ENCODE measurements around the gene UIMC1.

Gene UIMC1

GRCh38 chr5:176899946-176900779 lies 106.4 kb downstream of the UIMC1 start:
- Histone ChIP-seq H3K9me3 (ENCODE audit: control insufficient read depth in 2 of 2, low read length in 2 of 2) (no peaks in the 10 kb centered on the region), H3K27me3 (ENCODE audit: control insufficient read depth in 2 of 2, insufficient read depth in 2 of 2, low read length in 2 of 2) (no peaks in the 10 kb centered on the region), H3K4me3 (ENCODE audit: low read length in 2 of 2) (no peak overlapping the region), H3K4me1 (ENCODE audit: control insufficient read depth in 2 of 2, insufficient read depth in 2 of 2, low read length in 2 of 2) (no peaks in the 10 kb centered on the region), H3K36me3 (ENCODE audit: control insufficient read depth in 2 of 2, insufficient read depth in 2 of 2, low read length in 2 of 2) (peaks cover 15 to 25% of the 10 kb centered on the region in 2 donors), H3K27ac (ENCODE audit: low read depth in 2 of 2, low read length in 2 of 2) (no peak overlapping the region), H3K9ac (ENCODE audit: low read depth in 1 of 2, low read length in 2 of 2) (no peak overlapping the region)

DNA sequence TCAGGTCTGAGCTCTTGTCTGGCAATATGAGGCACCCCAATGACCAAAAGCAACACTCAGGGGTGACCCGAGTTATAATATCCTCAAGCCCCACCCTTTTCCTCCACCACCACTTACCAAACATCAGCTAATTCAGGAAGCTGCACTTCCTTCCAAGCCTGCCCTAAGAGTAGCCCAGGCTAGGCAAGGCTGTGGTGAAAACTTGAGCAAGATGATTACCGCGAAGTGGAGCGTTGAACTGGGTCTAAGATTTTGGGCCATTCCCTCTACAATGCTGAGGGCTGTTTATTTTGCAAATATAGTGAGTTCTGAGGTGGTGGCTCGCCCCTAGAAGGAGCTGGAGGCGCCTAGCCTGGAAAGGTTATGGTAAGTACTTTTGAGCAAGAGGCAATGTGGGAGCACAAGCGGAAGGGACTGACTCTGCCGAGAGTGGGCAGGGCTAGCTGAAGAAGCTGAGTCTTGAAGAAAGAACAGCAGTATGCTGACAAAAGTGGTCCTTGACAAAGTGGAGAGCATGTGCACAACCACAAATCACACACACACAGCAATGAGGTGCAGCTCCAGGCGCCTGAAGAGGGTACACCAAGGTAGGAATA lies 107.2 kb downstream of the UIMC1 start, which contains the start of gene HK3:
Gene HK3, minus strand, starts transcription at position 51 of the 596 bp plus-strand sequence. CDS start 3,187 bp downstream, outside the sequence.
- peaks cover 9 to 17% of the 10 kb centered on the region in 2 donors for H3K36me3 ChIP-seq (ENCODE audit: control insufficient read depth in 2 of 2, insufficient read depth in 2 of 2, low read length in 2 of 2)
- no peaks in the 10 kb centered on the region for H3K4me1 ChIP-seq (ENCODE audit: control insufficient read depth in 2 of 2, insufficient read depth in 2 of 2, low read length in 2 of 2)
- no peaks in the 10 kb centered on the region for H3K27me3 ChIP-seq (ENCODE audit: control insufficient read depth in 2 of 2, insufficient read depth in 2 of 2, low read length in 2 of 2)
- no peak within 1 kb of the TSS for H3K9ac ChIP-seq (ENCODE audit: low read depth in 1 of 2, low read length in 2 of 2)
- H3K27ac ChIP-seq (ENCODE audit: low read depth in 2 of 2, low read length in 2 of 2): no peak within 1 kb of the TSS
- no peaks in the 10 kb centered on the region for H3K9me3 ChIP-seq (ENCODE audit: control insufficient read depth in 2 of 2, low read length in 2 of 2)
- H3K4me3 ChIP-seq (ENCODE audit: low read length in 2 of 2): peak within 1 kb of the TSS in 1 of 2 donors; percentile 42

- Histone ChIP-seq H3K4me3 (ENCODE audit: low read length in 2 of 2) (no peak overlapping the region), H3K4me1 (ENCODE audit: control insufficient read depth in 2 of 2, insufficient read depth in 2 of 2, low read length in 2 of 2) (no peaks in the 10 kb centered on the region), H3K9me3 (ENCODE audit: control insufficient read depth in 2 of 2, low read length in 2 of 2) (no peaks in the 10 kb centered on the region), H3K36me3 (ENCODE audit: control insufficient read depth in 2 of 2, insufficient read depth in 2 of 2, low read length in 2 of 2) (peaks cover 0 to 2% of the 10 kb centered on the region in 2 donors), H3K9ac (ENCODE audit: low read depth in 1 of 2, low read length in 2 of 2) (no peak overlapping the region), H3K27me3 (ENCODE audit: control insufficient read depth in 2 of 2, insufficient read depth in 2 of 2, low read length in 2 of 2) (no peaks in the 10 kb centered on the region), H3K27ac (ENCODE audit: low read depth in 2 of 2, low read length in 2 of 2) (no peak overlapping the region)
Measured at GRCh38 chr5:176897263-176897662, 109.3 kb downstream of the UIMC1 start.

DNA sequence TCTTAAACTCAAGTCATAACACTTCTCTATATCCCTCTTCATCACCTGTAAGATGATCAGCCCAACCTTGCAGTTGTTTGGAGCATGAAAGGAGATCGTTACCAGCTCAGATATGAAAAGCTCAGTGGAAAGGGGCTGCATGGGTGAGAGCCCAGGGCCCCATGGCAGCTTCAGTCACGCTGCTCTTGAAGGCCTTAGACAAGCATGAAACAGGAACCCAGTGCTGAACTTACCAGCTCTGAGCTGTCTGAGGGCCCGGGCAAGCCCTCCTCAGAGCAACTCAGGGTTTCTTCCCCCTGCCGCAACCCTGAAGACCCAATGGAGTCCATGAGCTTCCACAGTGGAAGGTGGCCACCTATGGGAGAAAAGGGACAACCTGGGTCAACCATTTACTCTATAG lies 110.7 kb downstream of the UIMC1 start:
- H3K9ac ChIP-seq (ENCODE audit: low read depth in 1 of 2, low read length in 2 of 2): no peak overlapping the region
- H3K9me3 ChIP-seq (ENCODE audit: control insufficient read depth in 2 of 2, low read length in 2 of 2): no peaks in the 10 kb centered on the region
- H3K27me3 ChIP-seq (ENCODE audit: control insufficient read depth in 2 of 2, insufficient read depth in 2 of 2, low read length in 2 of 2): no peaks in the 10 kb centered on the region
- no peaks in the 10 kb centered on the region for H3K36me3 ChIP-seq (ENCODE audit: control insufficient read depth in 2 of 2, insufficient read depth in 2 of 2, low read length in 2 of 2)
- H3K27ac ChIP-seq (ENCODE audit: low read depth in 2 of 2, low read length in 2 of 2): no peak overlapping the region
- H3K4me1 ChIP-seq (ENCODE audit: control insufficient read depth in 2 of 2, insufficient read depth in 2 of 2, low read length in 2 of 2): peaks cover 0 to 2% of the 10 kb centered on the region in 2 donors
- H3K4me3 ChIP-seq (ENCODE audit: low read length in 2 of 2): no peak overlapping the region

- Histone ChIP-seq H3K36me3 (ENCODE audit: control insufficient read depth in 2 of 2, insufficient read depth in 2 of 2, low read length in 2 of 2) (no peaks in the 10 kb centered on the region), H3K27ac (ENCODE audit: low read depth in 2 of 2, low read length in 2 of 2) (no peak overlapping the region), H3K9me3 (ENCODE audit: control insufficient read depth in 2 of 2, low read length in 2 of 2) (no peaks in the 10 kb centered on the region), H3K9ac (ENCODE audit: low read depth in 1 of 2, low read length in 2 of 2) (no peak overlapping the region), H3K4me1 (ENCODE audit: control insufficient read depth in 2 of 2, insufficient read depth in 2 of 2, low read length in 2 of 2) (peaks cover 0 to 2% of the 10 kb centered on the region in 2 donors), H3K27me3 (ENCODE audit: control insufficient read depth in 2 of 2, insufficient read depth in 2 of 2, low read length in 2 of 2) (no peaks in the 10 kb centered on the region), H3K4me3 (ENCODE audit: low read length in 2 of 2) (no peak overlapping the region)
Measured at GRCh38 chr5:176894298-176894697, 112.3 kb downstream of the UIMC1 start.

- Histone ChIP-seq H3K27ac (ENCODE audit: low read depth in 2 of 2, low read length in 2 of 2) (no peak overlapping the region), H3K36me3 (ENCODE audit: control insufficient read depth in 2 of 2, insufficient read depth in 2 of 2, low read length in 2 of 2) (no peaks in the 10 kb centered on the region), H3K4me3 (ENCODE audit: low read length in 2 of 2) (no peak overlapping the region), H3K9me3 (ENCODE audit: control insufficient read depth in 2 of 2, low read length in 2 of 2) (no peaks in the 10 kb centered on the region), H3K4me1 (ENCODE audit: control insufficient read depth in 2 of 2, insufficient read depth in 2 of 2, low read length in 2 of 2) (peaks cover 0 to 2% of the 10 kb centered on the region in 2 donors), H3K9ac (ENCODE audit: low read depth in 1 of 2, low read length in 2 of 2) (no peak overlapping the region), H3K27me3 (ENCODE audit: control insufficient read depth in 2 of 2, insufficient read depth in 2 of 2, low read length in 2 of 2) (no peaks in the 10 kb centered on the region)
Measured at GRCh38 chr5:176892663-176893062, 113.9 kb downstream of the UIMC1 start.

- Histone ChIP-seq H3K36me3 (ENCODE audit: control insufficient read depth in 2 of 2, insufficient read depth in 2 of 2, low read length in 2 of 2) (no peaks in the 10 kb centered on the region), H3K9me3 (ENCODE audit: control insufficient read depth in 2 of 2, low read length in 2 of 2) (no peaks in the 10 kb centered on the region), H3K27ac (ENCODE audit: low read depth in 2 of 2, low read length in 2 of 2) (no peak overlapping the region), H3K27me3 (ENCODE audit: control insufficient read depth in 2 of 2, insufficient read depth in 2 of 2, low read length in 2 of 2) (no peaks in the 10 kb centered on the region), H3K9ac (ENCODE audit: low read depth in 1 of 2, low read length in 2 of 2) (no peak overlapping the region), H3K4me1 (ENCODE audit: control insufficient read depth in 2 of 2, insufficient read depth in 2 of 2, low read length in 2 of 2) (peaks cover 0 to 2% of the 10 kb centered on the region in 2 donors), H3K4me3 (ENCODE audit: low read length in 2 of 2) (no peak overlapping the region)
Measured at GRCh38 chr5:176891331-176891958, 115.1 kb downstream of the UIMC1 start.

DNA sequence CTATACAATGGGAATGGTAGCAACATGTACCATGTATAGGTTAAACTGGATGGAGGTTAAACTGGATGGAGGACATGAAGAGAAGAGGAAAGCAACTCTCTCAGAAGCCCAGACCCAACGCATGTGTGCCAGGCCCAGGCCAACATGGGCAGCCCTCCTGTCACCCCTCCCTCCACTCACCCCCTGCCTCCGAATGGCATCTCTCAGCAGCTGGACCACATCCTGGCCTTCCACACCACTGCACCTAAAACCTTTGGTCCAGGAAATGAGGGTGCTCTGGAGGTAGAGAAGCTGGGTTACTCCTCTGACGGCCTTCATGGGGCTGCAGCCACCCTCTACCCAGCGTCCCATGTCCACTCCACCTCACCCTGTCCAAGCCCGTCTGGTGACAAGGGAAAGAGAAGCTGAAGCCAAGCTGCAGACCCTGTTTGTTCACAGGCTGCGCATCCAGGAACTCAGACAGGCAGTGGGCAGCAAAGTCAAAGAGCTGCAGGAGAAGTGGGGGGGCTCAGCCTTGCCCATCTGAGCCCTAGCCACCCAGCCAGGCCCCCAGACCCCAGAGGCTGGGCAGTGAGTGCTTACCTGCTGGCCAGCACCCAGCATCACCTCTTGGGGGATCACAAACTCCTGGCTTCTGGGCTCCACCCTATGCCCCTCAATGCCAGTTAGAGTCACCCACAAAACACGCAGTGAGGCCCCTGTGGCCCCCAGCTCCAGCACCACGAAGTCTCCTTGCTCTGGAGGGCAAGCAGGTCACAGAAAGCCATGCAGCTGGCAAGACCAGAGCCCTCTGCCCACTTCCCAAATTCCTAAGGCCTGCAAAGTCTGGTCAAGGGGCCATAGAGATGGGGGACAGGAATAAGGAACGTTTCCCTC lies 115.9 kb downstream of the UIMC1 start:
- H3K9ac ChIP-seq (ENCODE audit: low read depth in 1 of 2, low read length in 2 of 2): no peak overlapping the region
- no peak overlapping the region for H3K27ac ChIP-seq (ENCODE audit: low read depth in 2 of 2, low read length in 2 of 2)
- H3K4me1 ChIP-seq (ENCODE audit: control insufficient read depth in 2 of 2, insufficient read depth in 2 of 2, low read length in 2 of 2): peaks cover 0 to 2% of the 10 kb centered on the region in 2 donors
- H3K27me3 ChIP-seq (ENCODE audit: control insufficient read depth in 2 of 2, insufficient read depth in 2 of 2, low read length in 2 of 2): no peaks in the 10 kb centered on the region
- H3K36me3 ChIP-seq (ENCODE audit: control insufficient read depth in 2 of 2, insufficient read depth in 2 of 2, low read length in 2 of 2): no peaks in the 10 kb centered on the region
- H3K4me3 ChIP-seq (ENCODE audit: low read length in 2 of 2): no peak overlapping the region
- no peaks in the 10 kb centered on the region for H3K9me3 ChIP-seq (ENCODE audit: control insufficient read depth in 2 of 2, low read length in 2 of 2)

GRCh38 chr5:176889321-176890280 lies 117.0 kb downstream of the UIMC1 start:
- Histone ChIP-seq H3K27me3 (ENCODE audit: control insufficient read depth in 2 of 2, insufficient read depth in 2 of 2, low read length in 2 of 2) (no peaks in the 10 kb centered on the region), H3K27ac (ENCODE audit: low read depth in 2 of 2, low read length in 2 of 2) (no peak overlapping the region), H3K36me3 (ENCODE audit: control insufficient read depth in 2 of 2, insufficient read depth in 2 of 2, low read length in 2 of 2) (no peaks in the 10 kb centered on the region), H3K9ac (ENCODE audit: low read depth in 1 of 2, low read length in 2 of 2) (no peak overlapping the region), H3K4me3 (ENCODE audit: low read length in 2 of 2) (no peak overlapping the region), H3K4me1 (ENCODE audit: control insufficient read depth in 2 of 2, insufficient read depth in 2 of 2, low read length in 2 of 2) (peaks cover 0 to 2% of the 10 kb centered on the region in 2 donors), H3K9me3 (ENCODE audit: control insufficient read depth in 2 of 2, low read length in 2 of 2) (no peaks in the 10 kb centered on the region)

Measured in mucosa of rectum (tissue), 2 donors.